Amniotic epithelial cell (primary cell): Measurements from ENCODE around the gene PPP3R1.
"Not testable (repeated sequence)": the region's sequence is repeated elsewhere in the genome, so short reads cannot be mapped to it uniquely, and the experiment has no call there.

ENCODE experiments used
- DNase-seq: peaks from one replicate; pipeline ENCODE4 v3.0.0-alpha.2; 2010; ENCODE audit warnings: low read depth

PPP3R1 gene

DNA sequence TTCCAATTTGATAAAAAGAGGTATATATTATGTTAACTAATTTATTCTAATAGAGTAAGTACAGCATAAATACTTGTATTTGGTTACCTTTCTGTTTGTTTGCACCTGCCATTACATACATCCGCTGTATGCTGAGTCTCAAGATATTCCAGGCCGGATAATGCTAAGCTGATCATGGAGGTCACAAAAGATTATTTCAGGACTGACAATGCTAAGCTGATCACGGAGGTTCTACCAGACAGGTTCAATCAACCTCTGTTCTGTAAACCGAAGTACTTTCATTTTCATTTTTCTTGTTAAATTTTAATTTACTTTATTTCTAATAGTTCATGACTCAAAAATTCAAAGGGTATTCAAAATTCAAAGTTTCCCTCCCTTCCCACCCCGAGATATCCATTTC lies 63.5 kb downstream of the PPP3R1 start:
- DNase-seq: no peak

DNA sequence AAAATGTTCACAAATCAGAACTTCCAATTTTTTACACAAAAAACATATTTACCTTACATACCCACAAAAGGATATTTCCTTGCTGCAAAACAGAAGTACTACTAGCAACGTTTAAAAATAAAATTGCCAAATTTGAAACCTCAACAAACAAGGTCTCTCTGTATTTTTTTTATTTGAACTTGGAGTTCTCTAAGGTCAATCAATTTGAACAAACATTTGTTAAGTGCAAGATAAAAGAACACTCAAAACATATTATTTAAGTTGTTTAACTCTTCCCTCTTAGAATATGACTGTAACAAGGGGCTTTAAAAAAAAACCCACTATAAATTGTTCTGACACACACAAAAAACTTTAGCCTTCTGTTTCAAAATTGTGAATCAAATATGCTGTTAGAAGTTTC lies 65.0 kb downstream of the PPP3R1 start:
- no peak for DNase-seq

DNA sequence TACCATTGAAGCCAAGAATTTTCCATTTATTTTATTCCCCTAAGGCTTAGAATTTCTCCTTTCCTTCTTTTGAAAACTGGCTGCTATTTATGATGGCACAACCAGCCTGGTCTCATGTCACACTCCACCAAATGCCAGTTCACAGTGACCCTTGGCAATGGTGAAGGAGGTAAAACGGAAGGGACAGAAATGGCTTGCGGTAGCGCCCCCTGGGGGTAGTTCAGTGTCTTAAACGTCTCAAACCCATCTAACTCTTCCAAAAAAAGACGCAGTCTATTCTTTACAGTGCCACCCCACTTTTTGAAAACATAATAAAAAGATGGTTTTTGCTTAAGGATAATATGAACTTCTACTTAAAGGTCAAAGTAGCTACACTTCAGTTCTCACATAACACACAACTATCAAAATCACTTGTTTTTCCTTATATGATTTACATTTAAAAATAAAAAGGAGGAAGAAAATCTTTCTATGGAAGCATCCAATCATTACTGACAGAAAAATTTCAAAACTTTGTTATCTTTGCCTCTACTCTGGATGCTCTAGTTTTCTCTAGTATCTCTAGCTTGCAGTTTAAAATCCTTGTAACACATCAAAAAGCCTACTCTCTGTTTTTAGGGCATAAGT lies 66.7 kb downstream of the PPP3R1 start:
- peak; percentile 37 for DNase-seq

DNA sequence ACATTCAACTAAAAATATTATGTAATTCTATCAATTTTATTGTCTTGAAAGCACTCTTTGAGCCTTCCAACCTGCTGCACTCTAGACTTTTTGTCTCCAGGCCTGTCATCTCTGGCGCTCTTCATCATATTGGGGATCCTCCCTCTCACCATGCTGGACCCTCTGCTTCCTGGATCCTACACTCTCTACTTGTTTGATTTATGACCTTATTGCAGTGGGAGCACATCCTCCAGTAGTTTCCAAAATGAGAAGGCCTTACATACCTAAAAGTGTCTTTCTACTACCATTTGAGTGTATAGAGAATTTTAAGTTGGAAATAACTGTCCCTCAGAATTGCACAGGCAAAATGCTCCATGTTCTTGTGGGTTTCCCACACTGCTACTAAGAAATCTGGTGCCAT lies 69.4 kb downstream of the PPP3R1 start:
- DNase-seq: no peak

DNA sequence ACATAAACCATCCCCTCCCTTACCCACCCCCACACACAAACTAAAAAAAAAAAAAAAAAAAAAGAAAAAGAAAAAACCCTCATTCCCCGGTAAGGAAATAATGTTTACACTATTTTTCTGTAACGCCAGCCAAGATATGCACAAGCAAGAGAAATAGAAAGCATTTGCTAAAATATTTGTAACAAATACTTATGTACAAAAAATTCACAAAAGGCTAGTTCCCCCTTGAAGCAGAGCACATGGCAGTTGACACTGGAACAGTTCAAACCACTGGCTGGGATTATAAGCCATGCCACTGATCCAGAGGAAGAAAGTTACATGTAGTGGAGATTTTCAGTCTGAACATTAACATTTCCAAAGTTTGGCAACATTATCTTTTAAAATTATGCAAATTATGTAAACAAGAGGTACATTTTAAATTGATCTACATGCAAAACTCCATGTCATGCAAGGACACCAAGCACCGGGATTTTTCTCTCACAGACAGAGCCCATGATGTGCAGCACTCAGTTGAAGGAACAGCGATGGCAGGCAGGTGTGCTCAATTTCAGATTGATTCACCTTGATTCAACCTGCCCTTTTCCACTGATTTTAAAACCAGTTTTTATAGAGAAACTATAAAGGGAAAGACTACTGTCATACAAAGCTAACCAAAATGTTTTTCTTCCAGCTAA lies 73.2 kb downstream of the PPP3R1 start:
- DNase-seq: no peak

DNA sequence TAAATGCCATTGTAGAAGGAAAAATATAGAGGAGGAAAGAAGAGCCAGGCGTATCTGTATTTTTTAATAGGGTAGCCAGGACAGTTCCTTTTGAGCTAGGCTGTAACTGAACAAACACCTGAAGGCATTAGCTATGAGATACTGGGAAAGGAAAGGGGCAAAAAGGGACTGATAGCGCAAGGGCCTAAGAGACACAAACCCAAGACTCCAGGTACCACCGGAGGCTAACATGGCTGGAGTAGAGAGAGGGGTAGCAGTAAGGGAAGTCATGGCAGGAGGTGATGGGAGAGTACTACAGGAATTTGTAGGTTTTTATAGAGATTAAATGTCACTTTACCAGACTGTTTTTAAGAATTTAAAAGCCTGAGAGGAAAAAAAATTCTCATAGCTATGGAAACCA lies 73.9 kb downstream of the PPP3R1 start:
- DNase-seq: no peak

DNA sequence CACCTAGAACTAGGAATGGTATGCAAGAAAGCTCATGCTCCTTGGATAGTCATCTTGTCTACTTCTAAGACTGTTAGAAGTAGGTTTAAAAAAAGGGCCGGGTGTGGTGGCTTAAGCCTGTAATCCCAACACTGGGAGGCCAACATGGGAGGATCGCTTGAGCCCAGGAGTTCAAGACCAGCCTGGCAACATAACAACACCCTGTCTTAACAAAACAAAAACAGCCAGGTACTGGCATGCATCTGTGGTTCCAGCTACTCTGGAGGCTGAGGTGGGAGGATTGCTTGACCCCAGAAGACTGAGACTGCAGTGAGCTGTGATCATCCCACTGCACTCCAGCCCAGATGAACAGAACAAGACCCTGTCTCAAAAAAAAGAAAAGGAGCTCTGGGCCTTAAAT lies 74.8 kb downstream of the PPP3R1 start:
- no peak for DNase-seq

DNA sequence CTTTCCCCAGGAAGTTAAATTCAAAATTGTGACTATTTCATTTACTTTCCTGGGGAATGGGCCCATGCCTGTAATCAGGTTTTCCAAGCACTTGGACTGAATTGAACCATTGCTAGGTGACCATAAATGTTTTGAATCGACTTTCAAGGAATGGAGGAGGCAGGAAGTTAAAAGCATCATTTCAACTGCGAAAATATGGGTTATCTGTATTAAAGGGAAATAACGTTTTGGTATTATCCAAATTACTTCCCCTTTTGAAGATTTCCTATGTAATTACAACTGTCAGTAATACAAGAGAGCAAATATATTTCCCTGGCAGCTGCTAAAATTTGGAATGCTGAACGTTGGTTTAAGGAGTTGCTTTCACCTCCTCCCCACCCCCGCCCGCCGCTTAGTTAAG lies 75.7 kb downstream of the PPP3R1 start:
- DNase-seq: no peak

DNA sequence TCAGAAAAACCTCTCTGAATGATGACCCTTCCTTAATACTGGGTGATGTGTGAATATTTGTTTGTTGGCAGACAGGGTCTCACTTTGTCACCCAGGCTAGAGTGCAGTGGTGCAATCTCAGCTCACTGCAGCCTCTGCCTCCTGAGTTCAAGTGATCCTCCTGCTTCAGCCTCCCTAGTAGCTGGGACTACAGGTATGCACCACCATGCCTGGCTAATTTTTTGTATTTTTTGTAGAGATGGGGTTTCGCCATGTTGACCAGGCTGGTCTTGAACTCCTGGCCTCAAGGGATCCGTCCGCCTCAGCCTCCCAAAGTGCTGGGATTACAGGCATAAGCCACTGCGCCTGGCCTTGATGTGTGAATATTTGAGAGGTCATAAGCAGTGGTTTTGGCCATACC lies 77.1 kb downstream of the PPP3R1 start:
- DNase-seq: not testable (repeated sequence)

DNA sequence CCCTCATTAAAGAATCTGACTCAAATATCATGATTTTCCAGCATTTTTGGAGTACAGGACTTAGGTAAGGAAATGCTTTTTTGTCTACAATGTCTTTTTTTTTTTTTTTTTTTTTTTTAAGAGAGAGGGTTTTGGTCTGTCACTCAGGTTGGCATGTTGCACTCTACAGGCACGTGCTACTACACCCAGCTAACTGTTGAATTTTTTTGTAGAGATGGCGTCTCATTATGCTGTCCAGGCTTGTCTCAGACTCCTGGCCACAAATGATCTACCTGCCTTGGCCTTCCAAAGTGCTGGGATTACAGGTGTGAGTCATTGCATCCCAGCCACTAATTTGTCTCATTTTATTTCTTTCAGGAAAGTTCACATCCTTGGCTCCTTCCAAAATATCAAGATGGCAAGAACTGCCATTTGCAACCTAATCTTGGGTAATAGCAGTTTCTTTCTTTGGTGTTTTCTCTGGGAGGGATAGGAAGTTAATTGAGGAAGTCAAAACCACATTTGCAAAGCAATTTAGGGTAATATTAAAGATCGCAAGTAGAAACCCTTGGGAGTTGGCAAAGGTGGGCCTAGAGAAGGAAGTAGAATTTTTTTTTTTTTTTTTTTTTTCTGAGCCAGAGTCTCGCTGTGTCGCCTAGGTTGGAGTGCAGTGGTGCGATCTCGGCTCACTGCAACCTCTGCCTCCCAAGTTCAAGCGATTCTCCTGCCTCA lies 79.2 kb downstream of the PPP3R1 start:
- DNase-seq: no peak

DNA sequence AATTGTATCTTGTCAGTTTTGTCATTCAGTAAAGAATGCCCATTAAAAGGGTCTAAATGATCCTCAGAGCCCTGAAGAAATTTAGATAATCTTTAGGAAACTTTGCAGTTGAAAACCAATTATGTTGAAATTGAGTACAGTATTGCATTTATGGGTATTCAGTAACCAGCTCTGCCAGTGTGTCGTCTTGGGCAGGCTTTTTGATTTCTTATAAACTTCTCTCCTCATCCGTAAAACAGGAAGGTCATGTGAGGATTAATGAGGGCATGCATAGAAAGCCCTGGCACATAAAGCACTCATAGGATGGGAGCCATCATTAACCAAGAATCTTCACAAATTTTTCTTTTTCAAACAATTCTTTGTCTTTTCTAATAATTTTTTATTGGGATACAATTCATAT lies 79.8 kb downstream of the PPP3R1 start:
- no peak for DNase-seq

DNA sequence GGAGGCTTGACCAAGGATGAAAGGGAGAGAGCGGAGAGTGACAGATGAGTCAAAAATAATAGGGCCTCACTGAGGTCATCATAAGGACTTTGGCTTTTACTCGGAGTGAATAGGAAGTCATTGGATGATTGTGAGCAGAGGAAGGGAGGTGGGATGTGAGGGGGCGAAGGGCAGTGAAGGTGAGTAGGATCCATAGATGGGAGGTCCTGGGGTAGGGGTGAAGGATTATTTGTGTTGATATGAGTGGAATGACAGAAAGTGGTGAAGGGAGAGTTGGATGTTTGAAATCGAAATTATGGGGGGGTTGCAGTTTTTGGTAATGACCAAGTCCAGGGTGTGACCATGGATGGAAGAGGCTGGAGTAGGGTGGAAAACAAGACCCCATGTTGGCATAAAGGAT lies 80.6 kb downstream of the PPP3R1 start:
- no peak for DNase-seq

DNA sequence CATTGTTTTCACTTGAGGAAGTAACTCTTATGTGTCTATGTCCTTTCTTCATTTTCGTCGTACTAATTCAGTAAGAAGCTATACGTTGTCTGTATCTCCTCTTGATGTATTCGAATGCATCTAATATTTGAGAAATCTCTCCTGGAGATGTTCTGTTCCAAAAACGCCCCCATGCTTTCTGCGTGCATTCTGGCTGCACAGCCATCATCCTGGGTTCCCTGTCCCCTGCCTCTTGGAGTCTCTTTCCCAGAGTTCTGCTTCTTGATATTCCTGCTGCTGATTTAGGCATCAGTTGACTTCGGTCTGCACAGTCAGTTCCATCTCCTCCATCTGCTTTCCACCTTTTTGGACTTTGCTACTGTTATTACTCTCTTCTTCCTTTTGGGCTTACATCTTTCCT lies 81.2 kb downstream of the PPP3R1 start:
- no peak for DNase-seq

DNA sequence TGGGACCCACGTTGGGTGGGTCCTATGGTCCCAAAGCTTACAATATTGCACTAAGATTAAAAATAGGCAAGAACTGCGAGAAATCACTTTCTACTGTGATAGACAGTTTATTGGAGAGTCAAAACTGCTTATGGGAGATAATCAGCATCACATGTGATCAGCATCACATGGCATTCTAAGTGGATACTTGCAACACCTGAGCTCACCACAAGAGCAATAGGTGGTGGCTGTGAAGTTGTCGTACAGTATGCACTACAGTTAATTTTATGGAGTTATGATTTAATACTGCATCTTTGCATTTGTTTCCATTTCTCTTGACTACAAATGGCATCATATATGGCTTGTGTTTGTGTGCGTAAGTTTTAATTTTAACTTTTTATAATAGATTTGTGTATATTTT lies 83.0 kb downstream of the PPP3R1 start:
- DNase-seq: no peak

DNA sequence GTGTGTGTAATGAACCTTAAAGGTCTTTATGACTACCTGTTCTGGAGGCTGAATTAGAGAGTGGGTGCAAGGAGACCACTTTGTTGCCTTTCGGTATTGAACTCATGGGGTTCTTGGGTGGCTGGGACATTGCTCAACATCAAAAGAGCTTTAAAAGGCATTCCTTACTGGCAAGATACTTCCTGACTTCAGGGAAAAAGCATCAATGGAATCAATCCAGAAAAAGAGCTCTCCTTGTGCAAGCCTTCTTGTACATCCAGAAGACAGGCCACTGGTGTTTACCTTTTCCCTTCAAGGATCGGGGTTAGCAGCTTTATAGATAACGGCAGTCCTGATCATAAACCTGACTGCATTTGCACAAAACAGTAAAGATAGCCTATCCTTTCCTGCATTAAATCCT lies 85.1 kb downstream of the PPP3R1 start:
- DNase-seq: peak; percentile 74

DNA sequence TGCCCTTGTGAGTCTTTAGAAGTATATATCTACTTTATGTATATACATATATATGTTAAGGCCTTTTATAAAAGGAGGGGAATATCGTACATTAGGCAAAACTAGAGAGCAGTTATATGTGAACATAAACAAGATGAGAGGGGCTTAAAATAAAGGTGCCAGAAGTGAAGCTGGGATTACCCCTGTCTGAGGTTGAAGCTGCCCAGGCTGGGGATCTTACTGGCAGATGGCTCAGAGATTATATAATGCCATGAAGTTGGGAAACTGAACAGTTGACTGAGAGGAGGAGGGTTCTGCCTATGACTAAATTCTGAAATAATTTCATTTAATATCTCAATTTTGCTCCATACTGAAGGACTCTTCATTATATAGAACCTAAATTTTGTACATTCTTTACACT lies 88.7 kb downstream of the PPP3R1 start:
- DNase-seq: no peak

DNA sequence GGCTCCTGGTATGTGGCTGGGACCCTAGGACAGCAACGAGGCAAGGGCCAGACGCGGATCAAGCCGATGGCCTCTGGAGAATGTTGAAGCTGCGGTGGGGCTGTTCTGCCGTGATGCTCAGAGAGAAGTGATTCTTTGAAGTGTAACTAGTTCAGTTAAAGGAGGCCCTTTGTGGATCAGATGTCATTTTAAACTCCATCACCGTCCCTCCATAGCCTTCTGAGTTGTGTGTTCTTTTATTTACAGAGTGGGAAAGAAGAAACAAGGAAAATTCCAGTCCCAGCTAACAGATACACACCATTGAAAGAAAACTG lies 94.2 kb downstream of the PPP3R1 start:
- DNase-seq: no peak

DNA sequence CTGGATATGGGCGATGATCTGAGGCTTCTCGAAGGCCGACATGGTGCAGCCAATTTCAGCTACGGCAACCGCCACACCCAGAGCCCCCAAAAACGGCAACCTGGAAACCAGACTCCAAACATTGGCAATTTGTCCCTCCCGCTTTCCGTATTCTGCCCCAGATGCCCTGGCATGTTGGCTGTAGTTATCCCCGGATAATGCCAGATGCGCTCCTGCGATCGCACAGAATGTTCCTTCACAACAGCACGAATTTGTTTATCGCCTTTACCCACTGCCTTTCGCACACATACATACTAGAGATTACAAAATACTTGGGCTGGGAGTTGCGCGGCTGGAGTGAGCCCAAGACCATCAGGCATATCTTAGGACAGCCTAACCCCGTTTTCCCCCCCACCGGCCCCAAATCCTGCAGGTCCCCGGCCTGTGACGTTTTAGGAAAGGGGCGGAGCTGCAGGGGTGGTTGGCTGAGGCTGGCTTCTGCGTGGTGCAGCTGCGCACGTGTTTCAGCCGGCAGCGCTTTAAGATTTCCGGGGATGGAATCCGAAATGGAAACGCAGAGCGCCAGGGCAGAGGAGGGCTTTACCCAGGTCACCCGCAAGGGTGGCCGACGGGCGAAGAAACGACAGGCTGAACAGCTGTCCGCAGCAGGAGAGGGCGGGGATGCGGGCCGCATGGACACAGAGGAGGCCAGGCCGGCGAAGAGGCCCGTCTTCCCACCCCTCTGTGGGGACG lies 94.8 kb downstream of the PPP3R1 start, which contains the start of gene PNO1:
TSS of gene PNO1 (plus strand) at position 487 of the 732 bp plus-strand sequence. CDS start at position 534, 47 bp downstream.
- DNase-seq: peak; percentile 91

DNA sequence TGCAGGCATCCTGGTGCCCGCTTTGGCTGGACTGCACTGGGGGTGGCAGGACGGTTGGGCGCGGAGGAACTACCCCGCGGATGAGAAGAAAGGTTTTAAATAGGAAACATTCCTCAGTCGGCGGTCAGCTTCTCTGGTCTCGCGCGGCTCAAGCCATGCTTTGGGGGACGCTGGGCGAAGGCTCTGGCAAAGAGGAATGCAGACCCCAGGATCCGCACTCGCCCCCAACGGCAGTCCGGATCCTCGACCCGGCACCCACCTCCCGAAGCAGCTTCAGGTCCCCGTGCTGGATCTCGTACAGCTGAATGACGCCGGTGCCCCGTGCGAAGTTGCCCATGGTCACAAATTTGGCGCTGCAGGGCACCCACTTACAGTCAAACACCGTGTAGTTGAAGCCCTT lies 95.3 kb downstream of the PPP3R1 start:
- DNase-seq: peak; percentile 11

DNA sequence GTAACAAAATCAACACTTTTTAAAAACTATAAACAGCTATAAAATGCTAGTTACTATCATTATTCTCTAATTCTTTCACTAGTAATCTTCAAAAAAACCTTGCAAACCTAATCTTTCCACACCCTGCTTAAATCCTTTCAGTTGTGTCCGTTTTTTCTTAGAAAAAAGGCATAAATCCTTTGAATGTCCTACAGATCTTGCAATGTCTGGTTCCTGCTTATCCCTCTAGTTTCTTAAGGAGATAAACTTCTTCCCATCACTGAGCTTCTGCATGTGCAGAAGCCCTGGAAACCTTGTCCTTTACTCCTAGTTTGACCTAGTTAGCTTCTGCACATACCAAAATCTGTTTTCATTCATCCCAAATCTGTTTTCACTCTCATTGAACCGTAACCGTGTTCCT lies 95.9 kb downstream of the PPP3R1 start:
- DNase-seq: no peak

DNA sequence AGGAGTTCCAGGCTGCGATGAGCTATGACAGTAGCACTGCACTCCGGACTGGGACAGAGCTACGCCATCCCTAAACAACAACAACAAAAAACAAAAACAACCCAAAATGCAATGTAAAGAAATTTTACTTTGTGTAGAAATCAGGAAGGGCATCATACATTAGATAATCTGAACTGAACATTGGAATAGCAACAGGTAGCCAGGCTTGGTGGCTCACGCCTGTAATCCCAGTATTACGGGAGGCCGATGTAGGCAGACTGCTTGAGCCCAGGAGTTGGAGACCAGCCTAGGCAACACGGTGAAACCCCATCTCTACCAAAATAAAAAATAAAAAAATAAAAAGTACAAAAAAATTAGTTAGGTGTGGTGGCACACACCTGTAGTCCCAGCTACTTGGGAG lies 96.7 kb downstream of the PPP3R1 start:
- DNase-seq: no peak

DNA sequence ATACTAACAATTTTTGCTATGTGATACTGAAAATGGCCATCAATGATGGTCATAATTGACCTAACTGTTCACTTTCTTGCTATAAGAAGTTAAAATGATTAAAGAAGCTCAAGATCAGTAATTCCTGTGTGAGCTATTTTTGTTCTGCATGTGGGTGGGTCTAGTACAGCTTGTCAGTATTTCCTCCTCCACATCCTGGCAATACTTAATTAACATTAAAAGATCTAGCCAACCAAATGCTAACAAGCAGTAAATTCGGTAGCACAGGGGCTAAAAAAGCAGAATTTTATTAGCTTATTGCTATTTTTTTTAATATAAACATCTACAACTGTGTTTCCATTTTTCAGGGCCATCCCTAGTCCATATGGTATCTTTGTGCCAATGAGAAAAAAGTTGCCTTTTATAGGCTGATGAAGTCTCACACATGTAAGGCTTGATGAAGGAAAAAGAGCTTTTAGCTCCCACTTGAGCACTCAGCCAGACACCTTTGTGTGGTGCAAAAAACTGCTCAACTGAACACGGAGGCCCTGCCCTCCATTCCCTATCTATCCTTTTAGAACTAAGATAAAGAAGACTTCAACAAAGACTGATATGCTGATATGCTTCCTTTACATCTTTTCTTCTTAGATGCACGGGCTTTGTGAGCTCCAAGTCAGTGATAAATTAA lies 99.5 kb downstream of the PPP3R1 start:
- no peak for DNase-seq
